Hippocampal formation (tissue), 2 donors: ENCODE measurements around the gene ALX3.
"Not testable (repeated sequence)": the region's sequence is repeated elsewhere in the genome, so short reads cannot be mapped to it uniquely, and the experiment has no call there.

ENCODE experiments used
- DNase-seq, 2 donors: peaks; one replicate each; lab custom pipeline; 2025; lab: John Stamatoyannopoulos, UW

ALX3 gene

DNA sequence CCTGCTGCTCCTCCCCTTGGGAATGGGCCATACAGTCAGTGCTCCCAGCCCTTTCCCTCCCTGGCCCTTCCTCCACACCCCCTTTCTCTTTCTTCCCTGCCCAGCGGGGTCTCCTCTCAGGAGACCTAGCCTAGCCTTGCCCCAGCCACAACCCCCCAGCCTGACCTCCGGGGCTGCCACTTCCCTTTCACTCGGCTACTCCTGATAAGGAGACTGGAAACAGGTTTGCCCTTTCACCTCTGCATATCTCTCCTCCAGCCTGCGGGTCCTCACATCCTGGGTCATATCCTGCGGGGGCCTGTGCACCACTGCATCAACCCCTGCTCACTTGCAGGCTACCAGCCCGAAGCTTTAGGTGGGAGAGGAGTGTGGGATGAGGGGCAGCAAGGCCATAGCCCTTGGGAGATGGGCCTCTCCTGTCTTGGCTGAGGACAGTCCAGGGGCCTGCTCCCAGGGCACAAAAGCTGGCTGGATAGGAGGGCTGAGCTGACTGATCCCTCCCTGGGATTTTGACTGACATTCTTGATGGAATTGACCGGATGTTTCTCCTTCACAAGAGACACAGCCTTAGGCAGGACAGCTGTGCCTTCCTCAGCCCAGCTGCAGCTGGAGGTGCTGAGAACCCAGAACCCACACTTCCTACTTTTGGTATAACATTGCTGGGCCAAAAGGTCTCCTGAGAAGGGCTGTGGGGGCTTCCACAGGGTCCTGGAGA, 19.2 kb upstream of the ALX3 start:
- no peak for DNase-seq

DNA sequence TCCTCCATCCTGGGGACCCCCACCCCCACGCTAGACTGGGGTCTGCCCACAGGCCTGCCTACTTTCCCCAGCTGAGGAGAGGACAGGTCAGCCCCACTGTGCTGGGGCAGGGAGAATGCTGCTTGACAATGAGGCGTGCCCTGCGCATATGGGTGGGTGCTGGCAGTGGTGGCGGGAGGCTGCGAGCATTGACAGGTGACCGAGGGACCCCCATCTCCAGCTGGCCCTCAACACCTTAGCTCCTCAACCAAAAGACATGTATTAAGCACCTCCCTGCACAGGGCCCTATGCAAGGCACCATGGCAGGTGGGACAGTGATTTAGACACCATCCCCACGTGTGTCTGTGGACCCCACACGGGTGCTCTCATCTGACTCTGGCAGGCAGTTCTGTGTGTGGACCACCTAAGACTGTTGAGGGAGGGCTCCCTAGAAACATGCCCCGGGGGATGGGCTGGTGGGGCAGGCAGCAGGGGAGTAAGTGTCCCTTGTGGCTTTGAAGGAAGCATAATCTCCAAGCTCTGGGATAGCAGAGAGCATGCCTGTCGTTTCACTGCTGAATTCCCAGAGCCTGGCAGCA, 18.4 kb upstream of the ALX3 start:
- DNase-seq: no peak

GRCh38 chr1:110087812-110088738, 17.6 kb upstream of the ALX3 start:
- DNase-seq: no peak

DNA sequence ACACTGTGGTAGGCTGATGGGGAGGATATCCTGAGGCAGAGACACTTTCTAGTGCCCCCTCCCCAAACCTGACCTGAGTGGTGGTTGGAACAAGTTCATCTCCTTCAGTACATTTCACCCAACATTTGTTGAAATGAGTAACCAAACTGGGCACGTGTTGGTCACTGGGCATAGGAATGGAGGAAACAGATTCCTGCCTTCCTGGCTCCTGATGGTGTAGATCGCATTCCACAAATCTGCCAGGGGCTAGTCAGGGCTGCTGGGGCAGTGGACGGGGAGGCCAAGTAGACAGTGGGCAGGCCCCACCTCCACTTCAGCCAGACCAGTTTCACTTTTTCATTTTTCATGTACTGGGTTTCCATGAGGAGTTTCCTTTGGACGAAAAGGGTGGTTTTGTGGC, 16.5 kb upstream of the ALX3 start:
- DNase-seq: no peak

DNA sequence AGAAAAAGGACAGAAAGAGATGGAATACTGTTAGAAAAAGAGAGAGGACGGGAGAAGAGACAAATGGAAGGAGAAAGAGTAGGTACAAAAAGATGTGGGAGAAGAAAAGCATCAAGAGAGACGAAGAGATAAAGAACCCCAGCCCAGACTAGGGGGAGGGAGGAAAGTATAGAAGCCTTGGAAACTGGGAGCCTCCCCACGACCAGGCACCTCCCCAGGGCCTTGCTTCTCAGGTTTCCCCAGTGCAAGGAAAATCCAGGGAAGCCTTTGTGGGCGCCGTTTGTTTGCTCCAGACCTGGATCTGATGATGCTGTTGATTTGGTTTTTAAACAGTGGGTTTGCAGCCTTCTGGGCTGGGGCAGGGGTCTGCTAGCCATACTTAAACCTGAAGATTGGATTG, 15.2 kb upstream of the ALX3 start:
- no peak for DNase-seq

GRCh38 chr1:110084227-110085078, 14.0 kb upstream of the ALX3 start:
- DNase-seq: no peak

GRCh38 chr1:110083866-110084226, 13.4 kb upstream of the ALX3 start:
- no peak for DNase-seq

DNA sequence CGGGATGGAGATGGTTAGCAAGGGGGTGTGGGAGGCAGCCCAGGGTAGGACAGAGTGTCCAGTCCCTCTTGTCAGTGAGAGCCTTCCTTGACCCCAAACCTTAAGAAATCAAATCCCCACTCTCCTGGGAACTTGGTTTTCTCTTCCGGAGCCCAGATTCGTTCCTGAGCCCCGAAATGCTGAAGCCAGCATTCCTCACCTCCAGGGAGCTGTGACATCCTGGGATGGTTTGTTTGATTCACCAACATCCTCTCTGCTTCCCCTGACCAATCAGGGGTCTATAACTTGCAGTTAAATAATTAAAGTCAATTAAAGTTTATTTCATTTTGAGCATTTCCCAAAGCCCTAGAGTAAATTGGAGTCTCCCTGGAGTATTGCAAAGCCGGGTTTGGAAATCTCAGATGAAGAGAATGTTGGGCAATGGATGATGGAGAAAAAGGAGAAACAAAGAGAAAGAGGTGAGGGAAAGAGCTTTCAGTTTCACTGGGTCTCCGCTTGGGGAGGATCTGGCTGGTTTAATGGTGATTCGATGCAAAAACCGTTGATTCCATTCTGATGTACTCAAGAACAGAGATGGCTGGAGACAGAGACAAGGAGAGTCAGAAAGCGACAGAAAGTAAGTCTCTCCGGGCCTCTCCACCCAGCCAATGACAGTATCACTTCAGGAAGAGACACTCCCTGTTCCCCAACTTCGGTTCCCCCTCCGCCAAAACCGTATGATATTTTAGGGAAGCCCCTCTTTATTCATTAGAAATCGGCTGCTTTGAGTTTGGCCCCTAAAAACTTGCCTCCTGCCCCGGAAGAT, 12.8 kb upstream of the ALX3 start:
- DNase-seq: no peak

DNA sequence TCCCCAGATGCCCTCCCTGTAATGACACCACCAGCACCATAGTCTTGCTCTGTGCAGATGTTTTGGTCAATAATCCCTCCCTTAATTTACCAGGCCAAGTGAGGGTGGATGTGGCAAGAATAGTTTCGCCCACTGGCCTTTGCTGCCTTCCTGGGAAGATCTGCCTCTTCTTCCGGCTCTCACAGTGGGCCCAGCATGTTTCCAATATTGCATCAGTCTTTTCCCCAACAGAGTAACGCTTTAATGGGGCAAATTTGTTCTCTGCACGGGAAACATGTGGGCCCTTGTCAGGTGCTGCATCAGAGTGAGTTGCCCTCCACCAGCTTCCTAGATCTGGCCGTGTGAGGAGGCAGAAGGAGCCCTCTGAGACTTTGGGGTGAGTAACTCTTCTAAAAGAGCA, 12.0 kb upstream of the ALX3 start:
- DNase-seq: no peak

DNA sequence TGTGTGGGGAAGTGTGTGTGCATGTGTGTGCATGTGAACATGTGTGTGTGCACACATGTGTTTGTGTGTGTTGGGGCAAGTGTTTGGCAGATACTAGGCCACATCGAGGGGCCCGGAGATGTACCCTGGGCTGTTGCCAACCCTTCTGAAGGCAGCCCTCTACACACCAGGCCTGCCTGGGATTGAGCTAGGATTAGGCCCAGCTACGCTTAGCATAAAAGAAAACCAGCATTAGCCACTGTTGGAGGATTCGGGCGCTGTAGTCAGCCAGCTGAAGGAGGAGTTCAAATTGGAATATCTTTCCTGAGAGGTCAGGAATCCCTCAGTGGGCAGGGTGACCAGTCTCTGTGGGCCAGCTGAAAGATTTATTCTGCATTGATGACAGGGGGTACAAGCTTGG, 10.6 kb upstream of the ALX3 start:
- DNase-seq: no peak

- DNase-seq: not testable (repeated sequence)
These were observed 9.5 kb upstream of the ALX3 start for GRCh38 chr1:110079995-110080394.

DNA sequence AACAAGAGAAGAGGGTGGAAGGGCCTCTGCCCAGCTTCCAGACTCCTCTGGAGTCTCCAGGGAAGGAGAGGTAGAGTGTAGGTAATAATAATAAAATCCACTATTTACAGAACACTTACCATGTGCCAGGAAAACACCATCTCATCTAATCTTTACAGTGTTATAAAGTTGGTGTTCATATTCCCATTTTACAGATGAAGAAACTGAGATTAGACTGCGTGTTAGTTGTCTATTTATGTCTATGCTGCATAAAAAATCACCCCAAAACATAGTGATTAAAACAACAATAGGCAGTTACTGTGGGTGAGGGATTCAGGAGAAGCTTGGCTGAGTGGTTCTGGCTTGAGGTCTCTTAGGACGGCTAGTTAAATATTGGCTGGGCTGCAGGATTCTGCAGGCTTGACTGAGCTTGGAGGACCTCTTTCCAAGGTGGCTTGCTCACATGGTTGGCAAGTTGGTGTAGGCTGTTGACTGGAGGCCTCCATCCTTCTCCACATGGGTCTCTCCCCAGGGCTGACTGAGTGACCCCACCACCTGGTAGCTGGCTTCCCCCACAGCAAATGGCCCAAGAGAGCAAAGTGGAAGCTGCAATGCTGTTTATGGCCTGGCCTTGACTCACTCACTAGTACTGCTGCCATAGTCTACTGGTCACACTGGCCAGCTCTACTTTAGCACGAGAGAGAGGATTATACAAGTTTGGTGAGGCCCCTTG, 6.5 kb upstream of the ALX3 start:
- DNase-seq: no peak

DNA sequence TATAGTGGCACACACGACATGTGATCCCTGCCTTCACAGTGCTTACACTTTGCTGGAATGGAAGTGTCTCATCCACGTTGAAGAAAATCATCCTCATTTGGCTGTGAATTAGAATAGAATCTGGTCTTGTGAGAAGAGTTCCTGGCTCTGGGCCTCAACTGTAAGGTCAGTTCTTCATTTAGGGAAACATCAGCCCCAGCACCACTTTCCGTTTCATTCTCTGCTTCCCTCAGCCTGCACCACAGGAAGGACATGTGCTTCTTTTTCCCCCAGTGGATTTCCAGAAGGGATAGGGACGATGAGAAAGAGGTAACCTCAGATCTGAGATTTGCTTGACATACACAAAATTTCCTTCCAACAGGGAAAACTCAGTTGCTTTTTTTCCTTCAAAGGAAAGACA, 3.7 kb upstream of the ALX3 start:
- DNase-seq: no peak

DNA sequence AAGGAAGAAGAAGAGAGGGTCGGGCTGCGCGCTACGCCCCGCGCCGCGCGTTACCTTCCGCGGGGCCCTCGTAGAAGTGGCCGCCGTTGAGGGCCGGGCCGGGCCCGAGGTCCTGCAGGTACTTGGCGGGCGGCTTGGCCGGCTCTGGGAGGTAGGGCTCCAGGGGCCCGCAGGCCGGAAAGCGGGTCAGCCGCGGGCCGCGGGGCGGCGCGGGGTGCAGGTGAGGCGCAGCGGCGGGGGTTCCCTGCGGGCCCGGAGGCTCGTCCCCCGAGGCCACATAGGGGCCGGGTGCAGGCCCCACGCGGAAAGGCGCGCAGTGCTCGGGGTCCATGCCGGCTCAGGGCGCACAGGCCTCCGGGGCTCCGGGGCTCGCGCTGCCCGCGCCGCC, 196 bp downstream of the ALX3 start:
- no peak for DNase-seq

GRCh38 chr1:110069404-110070281, 829 bp downstream of the ALX3 start:
- no peak for DNase-seq

GRCh38 chr1:110068646-110069403, 1.6 kb downstream of the ALX3 start:
- no peak for DNase-seq

DNA sequence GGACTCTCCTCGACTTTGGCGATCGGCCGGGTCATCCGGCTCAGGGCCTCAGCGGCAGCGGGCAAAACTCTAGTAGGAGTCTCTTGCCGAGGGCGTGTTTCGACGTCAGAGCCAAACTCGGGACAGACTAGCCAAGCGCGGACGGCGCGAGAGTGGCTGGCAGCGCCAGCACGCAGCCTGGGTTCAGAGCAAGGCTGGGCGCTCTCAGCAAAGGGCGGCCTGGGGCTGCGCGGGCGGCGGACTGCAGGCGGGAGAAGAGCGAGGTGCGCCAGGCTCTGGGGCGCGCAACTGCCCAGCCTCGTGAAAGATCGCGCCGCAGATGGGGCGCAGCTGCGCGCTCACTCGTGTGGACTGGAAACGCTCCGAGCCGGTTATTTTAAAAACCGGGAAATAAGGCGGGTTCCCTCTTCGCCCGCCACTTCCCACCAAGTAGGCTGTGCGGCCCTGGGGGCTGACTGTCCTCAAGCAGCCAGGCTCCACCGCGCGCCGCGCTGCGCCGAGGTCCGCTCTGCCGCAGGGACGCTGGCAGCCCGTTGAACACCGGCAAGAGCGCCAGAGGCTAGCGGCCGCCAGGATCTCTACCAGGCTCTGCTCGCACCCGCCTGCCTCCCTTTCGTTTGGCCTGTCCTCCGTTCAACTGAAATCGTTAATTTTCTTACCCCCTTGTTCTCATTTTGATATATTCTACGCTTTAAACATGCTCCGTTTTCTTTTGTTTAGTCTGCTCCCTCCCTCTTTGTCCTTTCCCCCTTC, 2.4 kb downstream of the ALX3 start:
- no peak for DNase-seq

- DNase-seq: no peak
These were observed 3.0 kb downstream of the ALX3 start for GRCh38 chr1:110067479-110067892.
